Stimulated activated CD4-positive, alpha-beta T cell treated with anti-CD3 and anti-CD28 coated beads, Interleukin-4, amount 100 ng/mL, for 1 hour (primary cell): ENCODE data around the gene SDF2L1.
"Not testable (repeated sequence)": the region's sequence is repeated elsewhere in the genome, so short reads cannot be mapped to it uniquely, and the experiment has no call there.

Experiments used
- DNase-seq: peaks from one replicate; pipeline ENCODE4 v3.0.0-alpha.2; 2020

Gene SDF2L1

GRCh38 chr22:21688341-21688705 lies 46.2 kb downstream of the SDF2L1 start:
- DNase-seq, result no peak

- no peak for DNase-seq
These were observed 46.7 kb downstream of the SDF2L1 start for GRCh38 chr22:21688706-21689381.

- DNase-seq, result no peak
These were observed 48.3 kb downstream of the SDF2L1 start for GRCh38 chr22:21690401-21690801.

- no peak for DNase-seq
These were observed 49.7 kb downstream of the SDF2L1 start for GRCh38 chr22:21691816-21692215.

GRCh38 chr22:21692856-21693255 lies 50.8 kb downstream of the SDF2L1 start:
- DNase-seq, result not testable (repeated sequence)

GRCh38 chr22:21693333-21693998 lies 51.4 kb downstream of the SDF2L1 start:
- DNase-seq, result no peak
